Retinal pigment epithelial cell (primary cell): ENCODE measurements around the gene ACTR1A.

Experiments
- DNase-seq: peaks from one replicate; pipeline ENCODE4 v3.0.0-alpha.2; 2010; ENCODE audit warnings: low read depth
- H3K4me3 ChIP-seq: 2 replicates; pipeline ENCODE4 v1.5.1; 2011; ENCODE audit warnings: mild to moderate bottlenecking, low read length, control low read depth, moderate library complexity
- TF ChIP-seq, protein P1 (sequence below): conservative IDR thresholded peaks from 2 replicates; pipeline ENCODE4 v1.5.1; 2011; ENCODE audit warnings: low read depth, low read length, control low read depth, inconsistent platforms

The ACTR1A gene

DNA sequence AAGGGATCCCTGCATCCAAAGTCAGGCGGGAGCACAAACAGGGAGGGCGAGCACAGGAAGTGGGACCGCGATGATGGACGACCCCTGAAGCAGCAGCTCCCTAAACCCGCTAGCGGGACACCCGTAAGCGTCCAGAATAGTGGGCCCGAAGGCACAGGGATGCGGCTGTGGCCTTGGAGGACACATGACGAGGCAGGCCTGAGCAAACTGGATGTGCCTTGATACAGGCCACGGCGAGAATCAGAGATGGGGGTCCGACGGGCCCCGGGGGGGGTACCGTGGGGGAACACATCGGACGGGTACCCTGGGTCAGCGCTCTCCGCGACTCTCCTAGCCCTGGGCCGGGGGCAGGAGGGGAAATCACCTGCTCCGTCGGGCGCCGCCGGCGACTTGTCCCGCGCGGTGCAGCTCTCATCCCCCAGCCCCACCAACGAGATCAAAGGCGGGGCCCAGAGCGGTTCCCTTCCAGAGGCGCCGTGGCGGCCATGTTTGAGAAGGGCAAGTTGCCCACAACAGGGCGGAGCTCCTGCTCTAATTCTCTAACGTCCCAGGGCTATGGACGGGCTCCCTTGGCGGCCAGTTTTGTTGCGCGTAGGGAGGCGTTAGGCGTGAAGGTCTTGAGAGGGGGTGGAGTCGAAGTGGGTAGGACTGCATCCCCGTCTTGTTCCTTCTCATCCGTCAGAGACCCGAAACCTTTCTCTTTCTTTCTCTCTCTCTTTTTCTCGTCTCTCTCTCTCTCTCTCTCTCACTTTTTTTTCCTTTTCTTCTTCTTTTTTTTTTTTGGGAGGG lies 70.2 kb downstream of the ACTR1A start, which contains the start of gene CUEDC2:
TSS of gene CUEDC2 (minus strand) at position 413 of the 789 bp plus-strand sequence. CDS start 7,386 bp downstream, outside the sequence.
- H3K4me3 ChIP-seq: peak within 1 kb of the TSS; percentile 88
- TF ChIP-seq, protein P1, sequence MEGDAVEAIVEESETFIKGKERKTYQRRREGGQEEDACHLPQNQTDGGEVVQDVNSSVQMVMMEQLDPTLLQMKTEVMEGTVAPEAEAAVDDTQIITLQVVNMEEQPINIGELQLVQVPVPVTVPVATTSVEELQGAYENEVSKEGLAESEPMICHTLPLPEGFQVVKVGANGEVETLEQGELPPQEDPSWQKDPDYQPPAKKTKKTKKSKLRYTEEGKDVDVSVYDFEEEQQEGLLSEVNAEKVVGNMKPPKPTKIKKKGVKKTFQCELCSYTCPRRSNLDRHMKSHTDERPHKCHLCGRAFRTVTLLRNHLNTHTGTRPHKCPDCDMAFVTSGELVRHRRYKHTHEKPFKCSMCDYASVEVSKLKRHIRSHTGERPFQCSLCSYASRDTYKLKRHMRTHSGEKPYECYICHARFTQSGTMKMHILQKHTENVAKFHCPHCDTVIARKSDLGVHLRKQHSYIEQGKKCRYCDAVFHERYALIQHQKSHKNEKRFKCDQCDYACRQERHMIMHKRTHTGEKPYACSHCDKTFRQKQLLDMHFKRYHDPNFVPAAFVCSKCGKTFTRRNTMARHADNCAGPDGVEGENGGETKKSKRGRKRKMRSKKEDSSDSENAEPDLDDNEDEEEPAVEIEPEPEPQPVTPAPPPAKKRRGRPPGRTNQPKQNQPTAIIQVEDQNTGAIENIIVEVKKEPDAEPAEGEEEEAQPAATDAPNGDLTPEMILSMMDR: no peak
- DNase-seq: peak; percentile 71

DNA sequence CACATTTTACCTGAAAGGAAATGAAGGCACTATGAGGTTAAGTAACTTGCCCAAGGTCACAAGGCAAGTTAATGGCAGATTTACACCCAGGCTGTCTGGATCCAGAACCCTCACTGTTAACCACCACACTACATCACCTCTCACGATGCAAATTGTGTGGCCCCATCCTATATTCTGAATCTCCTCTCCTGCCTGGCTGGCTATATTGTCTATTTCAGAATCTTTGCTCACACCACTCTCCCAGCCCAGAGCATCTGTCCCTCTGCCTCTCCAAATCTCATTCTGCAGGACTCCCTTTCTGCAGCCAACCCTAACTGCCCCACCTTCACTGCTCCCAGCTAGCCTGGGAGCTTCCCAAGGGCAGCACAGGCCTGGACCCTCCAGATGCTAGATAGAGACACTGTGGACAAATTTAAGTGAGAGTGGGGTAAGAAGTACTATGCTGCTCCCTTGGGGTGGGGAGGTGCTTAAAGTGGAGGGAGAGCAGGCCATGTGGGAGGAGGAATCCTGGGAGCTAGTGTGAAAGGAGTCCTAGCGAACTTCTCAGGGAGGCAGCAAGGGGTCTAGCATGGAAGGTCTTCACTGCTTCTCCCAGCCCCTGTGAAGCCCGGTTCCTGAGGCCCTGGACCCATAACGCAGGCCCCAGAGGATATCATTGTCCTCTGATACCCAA lies 70.9 kb downstream of the ACTR1A start:
- TF ChIP-seq, protein P1: no peak
- peak overlapping the region; percentile 88 for H3K4me3 ChIP-seq
- DNase-seq: no peak

DNA sequence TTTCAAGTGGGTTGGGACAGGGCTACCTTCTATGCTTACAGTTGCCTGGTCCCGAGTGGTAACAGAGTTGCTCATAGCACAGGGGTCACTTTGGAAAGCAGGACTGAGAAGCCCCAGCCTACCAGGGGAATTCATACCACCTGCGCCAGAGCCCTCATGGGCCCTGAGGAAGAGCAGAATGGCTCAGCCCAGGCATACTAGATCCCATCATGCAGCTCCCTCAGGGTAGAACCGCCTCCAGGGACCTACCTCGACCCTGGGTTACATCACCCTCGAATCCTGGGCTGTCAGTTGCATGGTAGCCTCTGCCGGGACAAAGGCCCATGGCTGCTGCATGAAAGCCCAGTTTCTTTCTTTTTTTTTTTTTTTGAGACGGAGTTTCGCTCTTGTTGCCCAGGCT lies 73.0 kb downstream of the ACTR1A start:
- TF ChIP-seq, protein P1: no peak

More for the DNA sequence above, 73.0 kb downstream of the ACTR1A start:
- DNase-seq: no peak
- no peak overlapping the region for H3K4me3 ChIP-seq
